Vagina (tissue), 2 donors: ENCODE results near the gene LAMB4.

ENCODE experiments used
- POLR2A ChIP-seq, 2 donors: fragments of 450-650 bp; IDR thresholded peaks; one replicate each; pipeline ENCODE4 v1.6.1; 2017; ENCODE audit warnings: antibody characterized with exemption in 2 of 2, mild to moderate bottlenecking in 2 of 2, moderate library complexity in 2 of 2
- TF ChIP-seq, protein P1 (sequence below), 3 experiments: fragments of 450-650 bp in 2 of 3; fragments of 200-600 bp in 1 of 3; sonication (generic) in 1 of 3; IDR thresholded peaks; one replicate each; pipeline ENCODE4 v1.5.1; 2017 to 2019; ENCODE audit warnings: antibody characterized with exemption in 3 of 3, mild to moderate bottlenecking in 2 of 3, moderate library complexity in 2 of 3

DNA sequence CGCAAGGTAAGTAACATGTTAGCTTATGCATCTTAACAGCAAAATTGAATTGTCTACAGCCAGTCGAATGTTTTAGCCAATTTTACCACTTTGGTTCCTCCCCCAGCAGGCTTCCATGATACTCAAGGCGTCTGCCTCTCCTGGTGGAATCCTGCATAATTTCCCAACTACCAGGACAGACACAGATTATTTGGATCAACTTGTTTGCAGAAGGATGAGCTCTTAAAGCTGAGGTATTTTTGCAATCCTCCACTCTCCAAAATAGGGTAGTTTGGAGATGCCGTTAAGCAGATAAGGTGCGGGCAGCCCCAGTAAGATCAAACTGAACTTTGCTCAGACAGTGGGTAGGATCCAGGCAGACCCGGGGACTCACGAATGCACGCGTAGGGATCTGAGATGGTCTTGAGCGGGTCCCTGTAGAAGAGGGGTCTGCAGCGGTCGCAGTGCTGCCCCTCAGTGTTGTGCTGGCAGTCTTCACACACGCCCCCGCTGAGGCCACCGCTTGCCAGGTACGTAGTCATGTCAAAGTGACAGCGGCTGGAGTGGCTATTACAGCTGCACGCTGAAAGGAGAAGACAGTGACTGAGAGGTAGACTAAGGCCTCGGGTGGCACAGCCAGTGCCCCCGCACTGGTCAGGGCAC lies 27.4 kb downstream of the LAMB4 start:
- TF ChIP-seq, protein P1, sequence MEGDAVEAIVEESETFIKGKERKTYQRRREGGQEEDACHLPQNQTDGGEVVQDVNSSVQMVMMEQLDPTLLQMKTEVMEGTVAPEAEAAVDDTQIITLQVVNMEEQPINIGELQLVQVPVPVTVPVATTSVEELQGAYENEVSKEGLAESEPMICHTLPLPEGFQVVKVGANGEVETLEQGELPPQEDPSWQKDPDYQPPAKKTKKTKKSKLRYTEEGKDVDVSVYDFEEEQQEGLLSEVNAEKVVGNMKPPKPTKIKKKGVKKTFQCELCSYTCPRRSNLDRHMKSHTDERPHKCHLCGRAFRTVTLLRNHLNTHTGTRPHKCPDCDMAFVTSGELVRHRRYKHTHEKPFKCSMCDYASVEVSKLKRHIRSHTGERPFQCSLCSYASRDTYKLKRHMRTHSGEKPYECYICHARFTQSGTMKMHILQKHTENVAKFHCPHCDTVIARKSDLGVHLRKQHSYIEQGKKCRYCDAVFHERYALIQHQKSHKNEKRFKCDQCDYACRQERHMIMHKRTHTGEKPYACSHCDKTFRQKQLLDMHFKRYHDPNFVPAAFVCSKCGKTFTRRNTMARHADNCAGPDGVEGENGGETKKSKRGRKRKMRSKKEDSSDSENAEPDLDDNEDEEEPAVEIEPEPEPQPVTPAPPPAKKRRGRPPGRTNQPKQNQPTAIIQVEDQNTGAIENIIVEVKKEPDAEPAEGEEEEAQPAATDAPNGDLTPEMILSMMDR (IDR thresholded peaks at IDR 0.05): no peak
- TF ChIP-seq POLR2A (IDR thresholded peaks at IDR 0.05): no peak
